Right lobe of liver (tissue), 6 donors: Measurements from ENCODE around the gene CA12. TPM values are rescaled to one million over a fixed set of nuclear protein-coding genes. Genes with fewer than 3 reads are reported as not detected.

Experiments
- ATAC-seq, 4 donors: fragments of 200-7000 bp; cut with Tn5 transposase; one replicate each; pipeline ENCODE4 v1.9.1; 2020; ENCODE audit warnings: mild to moderate bottlenecking in 4 of 4, moderate library complexity in 4 of 4
- DNase-seq, 3 donors: peaks; one replicate each; pipeline ENCODE4 v3.0.0-alpha.2; 2020
- H3K27ac ChIP-seq, 3 donors: fragments of 200-600 bp; one replicate each; pipeline ENCODE4 v1.8.0; 2022
- H3K27me3 ChIP-seq, 2 donors: fragments of 200-600 bp; one replicate each; pipeline ENCODE4 v1.8.0; 2022
- H3K36me3 ChIP-seq, 4 donors: fragments of 200-600 bp; sonication (generic) in 1 of 4; one replicate each; pipeline versions ENCODE4 v1.5.1 to v1.8.0; 2017 to 2022; ENCODE audit warnings: control low read depth in 1 of 4
- H3K4me1 ChIP-seq, 4 donors: fragments of 200-600 bp; sonication (generic) in 1 of 4; one replicate each; pipeline versions ENCODE4 v1.5.1 to v1.8.0; 2017 to 2022; ENCODE audit warnings: control low read depth in 1 of 4
- H3K4me3 ChIP-seq, 3 donors: fragments of 200-600 bp; one replicate each; pipeline ENCODE4 v1.8.0; 2022
- H3K9me3 ChIP-seq, 4 donors: fragments of 200-600 bp; sonication (generic) in 1 of 4; one replicate each; pipeline versions ENCODE4 v1.5.1 to v1.8.0; 2017 to 2022; ENCODE audit warnings: control low read depth in 1 of 4
- CTCF ChIP-seq, 4 donors: fragments of 200-600 bp in 3 of 4; fragments of 450-650 bp in 1 of 4; IDR thresholded peaks; one replicate each; pipeline versions ENCODE4 v1.5.1 to v1.8.0; 2016 to 2022; ENCODE audit warnings: antibody characterized with exemption in 4 of 4, mild to moderate bottlenecking in 2 of 4
- POLR2A ChIP-seq: fragments of 450-650 bp; IDR thresholded peaks from one replicate; pipeline ENCODE4 v1.6.1; 2017; ENCODE audit warnings: antibody characterized with exemption, mild to moderate bottlenecking
- WGBS: methylation state at CpG from one replicate; pipeline ENCODE4 v1.1.6; 2018; ENCODE audit warnings: low coverage, low lambda C conversion rate; ENCODE audit not compliant: insufficient coverage; ENCODE audit errors: missing lambda C conversion rate; 5-methylcytosine and 5-hydroxymethylcytosine counted together
- intact Hi-C, 2 donors: fragments of 100-400 bp; cut with DNase I; formaldehyde crosslinking; loops; one replicate each; pipeline versions ENCODE4 v1.11.2 to v1.14.1; 2022
- total RNA-seq, 6 experiments: library from RNA; depleted of rRNA in 2 of 6; stranded (reverse); fragments of >200 nt in 2 of 6; fragmentation: NEBNext Ultra II Directional in 3 of 6; extraction: Animal tissue kit (Norgen Biotek cat#: 25700) in 3 of 6; gene quantifications; one replicate each; pipeline versions ENCODE4 v1.1.0 to v1.2.4, GENCODE V29; 2016 to 2023
- donor health status: DM: no; HTN: yes; CAD: no.
- donor health status: DM: no; HTN: no; CAD: no.
- donor health status: DM: no; HTN: no; CAD: no.
- donor health status: DM: no; HTN: yes; CAD: no.
- donor health status: DM: no; HTN: yes; CAD: no.

CA12 gene
- total RNA-seq, 6 experiments from 2014 or later: 0.02 to 18.3 (median 1.4) TPM

DNA sequence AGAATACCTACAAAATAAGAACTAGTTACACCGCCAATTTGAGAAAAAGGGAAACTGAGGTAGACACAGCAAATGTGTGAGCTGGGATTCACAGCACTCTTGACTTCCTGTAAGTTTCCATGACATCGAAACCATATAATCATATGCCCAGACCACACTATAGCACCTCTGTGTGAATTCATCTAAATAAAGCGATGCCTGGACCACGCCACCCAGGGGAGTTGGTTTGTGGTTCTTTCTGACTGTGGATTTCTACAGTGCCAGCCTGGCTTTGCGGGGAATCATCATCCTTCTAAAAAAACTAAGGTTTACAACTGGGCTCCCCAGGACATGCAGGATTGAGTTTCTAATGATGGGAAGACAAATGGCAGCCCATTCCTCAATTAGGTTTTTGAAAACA is 23.5 kb upstream of the CA12 start:
- 88% methylated on average over 5 of the region's 5 CpGs for WGBS
- no peaks in the 10 kb centered on the region for H3K27me3 ChIP-seq
- H3K27ac ChIP-seq: no peak overlapping the region
- H3K36me3 ChIP-seq: no peaks in the 10 kb centered on the region
- H3K4me1 ChIP-seq: peaks cover 0 to 5% (median 0%) of the 10 kb centered on the region in 4 donors
- H3K4me3 ChIP-seq: no peak overlapping the region
- TF ChIP-seq POLR2A (no peak), CTCF (IDR thresholded peaks at IDR 0.05) (no peak)
- no peaks in the 10 kb centered on the region for H3K9me3 ChIP-seq
- intact Hi-C loops: no loop called here
- DNase-seq (no peak), ATAC-seq (no peak)

- TF ChIP-seq CTCF (IDR thresholded peaks at IDR 0.05) (no peak), POLR2A (no peak)
- Histone ChIP-seq H3K36me3 (no peaks in the 10 kb centered on the region), H3K9me3 (no peaks in the 10 kb centered on the region), H3K4me3 (no peak overlapping the region), H3K27me3 (no peaks in the 10 kb centered on the region), H3K4me1 (peaks cover 0 to 5% (median 0%) of the 10 kb centered on the region in 4 donors), H3K27ac (no peak overlapping the region)
- DNase-seq: no peak
- intact Hi-C loops: loop anchor here in 1 of 2 donors (5.0 kb wide), 1 partner anchor 111 kb away; no protein-coding TSS in a partner anchor
- WGBS: 79% methylated on average over 11 of the region's 11 CpGs
- ATAC-seq: no peak
Observed at GRCh38 chr15:63403254-63403945, 21.8 kb upstream of the CA12 start.

DNA sequence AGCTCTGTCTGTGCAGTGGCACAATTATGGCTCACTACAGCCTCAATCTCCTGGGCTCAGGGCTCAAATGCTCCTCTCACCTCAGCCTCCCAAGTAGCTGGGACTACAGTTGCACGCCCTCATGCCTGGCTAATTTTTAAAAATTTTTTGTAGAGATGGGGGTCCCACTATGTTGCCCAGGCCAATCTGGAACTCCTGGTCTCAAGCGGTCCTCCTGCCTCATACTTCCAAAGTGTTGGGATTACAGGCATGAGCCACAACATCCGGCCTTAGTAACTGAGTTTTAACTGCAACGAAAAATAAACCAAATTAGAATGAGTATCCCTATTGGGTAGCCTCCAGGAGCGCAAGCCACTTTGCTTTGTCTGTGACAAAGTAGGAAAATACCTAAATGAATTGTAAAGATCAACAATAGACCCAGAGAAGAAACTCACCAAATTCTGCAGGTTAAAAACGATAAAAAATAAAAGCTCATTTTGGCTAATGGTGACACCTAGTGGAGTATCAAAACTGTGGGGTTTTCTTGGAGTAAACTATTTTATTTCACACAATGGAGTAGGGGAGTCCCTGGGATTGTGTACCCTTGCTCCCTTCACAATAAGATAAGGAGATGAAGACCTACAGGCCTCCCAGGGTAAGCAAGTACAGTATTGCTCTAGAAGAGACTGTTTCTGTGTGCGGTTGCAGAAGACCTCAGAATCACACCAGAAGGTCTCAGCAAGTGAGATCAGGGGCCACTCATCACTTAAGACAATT is 21.0 kb upstream of the CA12 start:
- H3K27ac ChIP-seq: no peak overlapping the region
- ATAC-seq (peak; percentile 67 to 81 (median 72)), DNase-seq (peak in 1 of 3 donors; percentile 3)
- no peak for TF ChIP-seq POLR2A
- peak; percentile 63 to 72 (median 72) for TF ChIP-seq CTCF (IDR thresholded peaks at IDR 0.05)
- no peak overlapping the region for H3K4me3 ChIP-seq
- H3K9me3 ChIP-seq: no peaks in the 10 kb centered on the region
- intact Hi-C loops: loop anchor here in 1 of 2 donors (5.0 kb wide), 1 partner anchor 110 kb away; no protein-coding TSS in a partner anchor
- WGBS: 38% methylated on average over 7 of the region's 7 CpGs
- H3K4me1 ChIP-seq: peaks cover 0 to 5% (median 0%) of the 10 kb centered on the region in 4 donors
- H3K36me3 ChIP-seq: no peaks in the 10 kb centered on the region
- no peaks in the 10 kb centered on the region for H3K27me3 ChIP-seq

DNA sequence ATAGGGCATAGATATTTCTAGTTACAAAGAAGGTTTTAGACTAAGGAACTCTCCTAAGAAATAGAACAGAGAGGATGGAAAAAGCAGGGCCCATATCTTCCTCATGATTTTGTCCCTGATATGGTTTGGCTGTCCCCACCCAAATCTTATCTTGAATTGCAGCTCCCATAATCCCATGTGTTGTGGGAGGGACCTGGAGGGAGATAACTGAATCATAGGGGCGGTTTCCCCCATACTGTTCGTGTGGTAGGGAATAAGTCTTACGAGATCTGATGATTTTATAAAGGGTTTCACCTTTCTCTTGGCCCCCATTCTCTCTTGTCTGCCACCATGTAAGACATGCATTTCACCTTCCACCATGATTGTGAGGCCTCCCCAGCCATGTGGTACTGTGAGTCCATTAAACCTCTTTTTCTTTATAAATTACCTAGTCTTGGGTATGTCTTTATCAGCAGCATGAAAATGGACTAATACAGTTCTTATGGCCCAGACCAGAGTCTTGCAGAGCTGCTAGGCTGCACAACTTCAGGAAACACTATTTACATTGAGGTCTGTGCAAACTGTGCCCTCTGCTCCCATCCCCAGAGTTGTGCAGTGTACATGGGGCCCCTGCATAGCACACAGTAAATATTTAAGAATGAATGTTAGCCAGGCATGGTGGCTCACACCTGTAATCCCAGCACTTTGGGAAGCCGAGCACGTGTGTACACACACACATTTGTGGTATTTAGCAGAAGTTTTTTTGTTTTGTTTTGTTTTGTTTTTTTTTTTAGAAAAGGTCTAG is 20.3 kb upstream of the CA12 start:
- intact Hi-C loops: loop anchor here in 1 of 2 donors (5.0 kb wide), 1 partner anchor 110 kb away; no protein-coding TSS in a partner anchor
- H3K27ac ChIP-seq: no peak overlapping the region
- no peaks in the 10 kb centered on the region for H3K27me3 ChIP-seq
- TF ChIP-seq POLR2A (no peak), CTCF (IDR thresholded peaks at IDR 0.05) (no peak)
- no peaks in the 10 kb centered on the region for H3K36me3 ChIP-seq
- peaks cover 0 to 5% (median 0%) of the 10 kb centered on the region in 4 donors for H3K4me1 ChIP-seq
- no peaks in the 10 kb centered on the region for H3K9me3 ChIP-seq
- DNase-seq (peak in 1 of 3 donors; percentile 1), ATAC-seq (no peak)
- 100% methylated on average over 4 of the region's 5 CpGs for WGBS
- H3K4me3 ChIP-seq: no peak overlapping the region
